K562 (cell line): ENCODE results near the gene MAK. TPM values are rescaled to one million over a fixed set of nuclear protein-coding genes. Genes with fewer than 3 reads are reported as not detected.

ENCODE experiments used
- BCLAF1 ChIP-seq, 2 experiments: fragments of 450-650 bp in 1 of 2; IDR thresholded peaks; 2 replicates each; pipeline ENCODE4 v1.6.1; 2011 to 2017; ENCODE audit warnings: low read depth in 2 of 2, antibody characterized with exemption in 1 of 2, borderline replicate concordance in 1 of 2, low read length in 1 of 2, mild to moderate bottlenecking in 1 of 2, mixed read lengths in 1 of 2; ENCODE audit not compliant: control insufficient read depth in 1 of 2
- CBFB ChIP-seq: sonication (generic); formaldehyde crosslinking; IDR thresholded peaks from 2 replicates; pipeline ENCODE4 v1.4.0; 2020; ENCODE audit warnings: mild to moderate bottlenecking, missing genetic modification reagents
- CBX8 ChIP-seq: fragments of 200-600 bp; sonication (generic); IDR thresholded peaks from 2 replicates; pipeline ENCODE4 v1.6.1; 2012; ENCODE audit warnings: borderline replicate concordance, mixed run types, low read depth, mild to moderate bottlenecking, moderate library complexity, mixed read lengths, low read length, control low read depth, inconsistent platforms; ENCODE audit not compliant: poor library complexity, severe bottlenecking; ENCODE audit errors: extremely low read depth
- EWSR1 ChIP-seq: fragments of 450-650 bp; IDR thresholded peaks from 2 replicates; pipeline ENCODE4 v1.6.1; 2018; ENCODE audit warnings: borderline replicate concordance, mild to moderate bottlenecking, low read depth, moderate library complexity; ENCODE audit not compliant: partially characterized antibody
- GTF2E2 ChIP-seq: fragments of 200-800 bp; sonication (Bioruptor generic); IDR thresholded peaks from 2 replicates; pipeline ENCODE4 v1.6.1; 2016; ENCODE audit warnings: missing genetic modification characterization, missing compliant biosample characterization
- HDAC1 ChIP-seq, 2 experiments: fragments of 450-650 bp; IDR thresholded peaks; 2 replicates each; pipeline ENCODE4 v1.6.1; 2016 to 2017; ENCODE audit warnings: inconsistent platforms in 1 of 2, mild to moderate bottlenecking in 1 of 2, moderate library complexity in 1 of 2
- HDGF ChIP-seq: fragments of 450-650 bp; IDR thresholded peaks from 2 replicates; pipeline ENCODE4 v1.6.1; 2016
- HOMEZ ChIP-seq: fragments of 250-450 bp; sonication (Bioruptor Pico); IDR thresholded peaks from 2 replicates; pipeline ENCODE4 v1.4.0; 2020; ENCODE audit warnings: mild to moderate bottlenecking, moderate library complexity
- KAT7 ChIP-seq: sonication (generic); formaldehyde crosslinking; IDR thresholded peaks from 2 replicates; pipeline ENCODE4 v1.8.0; 2022; ENCODE audit warnings: missing genetic modification reagents, mild to moderate bottlenecking, borderline replicate concordance
- LARP7 ChIP-seq: fragments of 450-650 bp; IDR thresholded peaks from 2 replicates; pipeline ENCODE4 v1.6.1; 2016
- MEF2D ChIP-seq: conservative IDR thresholded peaks from 2 replicates; pipeline ENCODE4 v1.6.1; 2016; ENCODE audit warnings: low read depth, missing genetic modification characterization, missing compliant biosample characterization
- NUFIP1 ChIP-seq: fragments of 450-650 bp; IDR thresholded peaks from 2 replicates; pipeline ENCODE4 v1.6.1; 2018; ENCODE audit not compliant: partially characterized antibody
- POU5F1 ChIP-seq: fragments of 150-350 bp; IDR thresholded peaks from 2 replicates; pipeline ENCODE4 v1.6.1; 2014; ENCODE audit warnings: borderline replicate concordance, low read length, low read depth, mild to moderate bottlenecking; ENCODE audit not compliant: partially characterized antibody
- RBM17 ChIP-seq: fragments of 200-400 bp; formaldehyde crosslinking; IDR thresholded peaks from 2 replicates; pipeline ENCODE4 v1.6.1; 2017; ENCODE audit warnings: low read depth, mild to moderate bottlenecking, low read length, borderline replicate concordance
- RNF2 ChIP-seq: sonication (generic); IDR thresholded peaks from 2 replicates; pipeline ENCODE4 v1.6.1; 2016
- SNAPC5 ChIP-seq: fragments of 250-450 bp; sonication (Bioruptor Pico); IDR thresholded peaks from 2 replicates; pipeline ENCODE4 v1.8.0; 2021; ENCODE audit warnings: moderate library complexity, mild to moderate bottlenecking, inconsistent platforms
- USF2 ChIP-seq: sonication (generic); formaldehyde crosslinking; IDR thresholded peaks from 2 replicates; pipeline ENCODE4 v1.5.0; 2020; ENCODE audit warnings: missing genetic modification reagents
- ZNF282 ChIP-seq: sonication (generic); formaldehyde crosslinking; IDR thresholded peaks from 2 replicates; pipeline ENCODE4 v1.8.1; 2023; ENCODE audit warnings: missing genetic modification reagents
- ZNF408 ChIP-seq: fragments of 250-450 bp; sonication (Bioruptor Pico); IDR thresholded peaks from 2 replicates; pipeline ENCODE4 v1.4.0; 2020; ENCODE audit warnings: low read depth, mild to moderate bottlenecking, moderate library complexity
- ZNF778 ChIP-seq: fragments of 450-650 bp; formaldehyde crosslinking; IDR thresholded peaks from 2 replicates; pipeline ENCODE4 v1.4.0; 2020; ENCODE audit warnings: mild to moderate bottlenecking, moderate library complexity
- ZNF780A ChIP-seq: fragments of 250-450 bp; sonication (Bioruptor Pico); IDR thresholded peaks from 2 replicates; pipeline ENCODE4 v1.5.0; 2021; ENCODE audit warnings: mild to moderate bottlenecking
- polyA plus RNA-seq, 8 experiments: library from polyadenylated mRNA; depleted of rRNA in 4 of 8; stranded (reverse) in 5 of 8; unstranded in 3 of 8; fragments of >200 nt; fragmentation: Nextera tagmentation in 2 of 8; fragmentation: Illumina TruSeq in 1 of 8; extraction: Ambion mirVana in 2 of 8; extraction: Trizol in 1 of 8; gene quantifications; 2 replicates each; pipeline versions ENCODE4 v1.2.1 to v1.2.3, GENCODE V29; 2011 to 2014; ENCODE audit warnings: inconsistent platforms in 1 of 8, missing spikeins in 1 of 8
- total RNA-seq, 7 experiments: library from RNA; depleted of rRNA in 6 of 7; stranded (reverse); fragments of >200 nt in 6 of 7; fragmentation: Illumina TruSeq in 2 of 7; extraction: Trizol in 2 of 7; gene quantifications; 2 replicates each; pipeline versions ENCODE4 v1.2.1 to v1.2.3, GENCODE V29; 2011 to 2021; ENCODE audit warnings: low replicate concordance in 1 of 7

MAK gene
- total and polyA plus RNA-seq, 9 of the 15 experiments (the other 6 are each of a cell fraction or from before 2014, with no cell fraction given), result 0.25 to 1.1 (median 0.53) TPM

- TF ChIP-seq NUFIP1 (no peak), HDGF (no peak), USF2 (CRISPR knock-in tag) (no peak), ZNF778 (CRISPR knock-in tag) (no peak), POU5F1 (no peak), RNF2 (peak; percentile 82; the same call in 1 of the 2 replicates), CBX8 (no peak), HOMEZ (CRISPR knock-in tag) (no peak), EWSR1 (no peak), ZNF408 (CRISPR knock-in tag) (no peak), ZNF282 (CRISPR knock-in tag) (no peak), BCLAF1 (IDR thresholded peaks at IDR 0.05; ENCODE audit: borderline replicate concordance in 1 of 2, control insufficient read depth in 1 of 2, low read depth in 2 of 2, low read length in 1 of 2) (0 out of 4 replicates have a peak, but pooled peaks of 1 of the 2 experiments have one; percentile 88), CBFB (CRISPR knock-in tag) (no peak), SNAPC5 (no peak), LARP7 (no peak; the same call in 1 of the 2 replicates), ZNF780A (CRISPR knock-in tag) (no peak), GTF2E2 (peak; percentile 82), KAT7 (CRISPR knock-in tag) (no peak), MEF2D (tag) (no peak), RBM17 (no peak), HDAC1 (IDR thresholded peaks at IDR 0.05) (peak in 1 of 2 experiments; percentile 86; a peak in 2 of 4 replicates)
Observed at GRCh38 chr6:10886691-10887502, 48.6 kb upstream of the MAK start, which contains the start of gene SYCP2L (continued).
